H9 (cell line): ENCODE data around the gene ASIC1. TPM values are rescaled to one million over a fixed set of nuclear protein-coding genes. Genes with fewer than 3 reads are reported as not detected.

Experiments
- DNase-seq: peaks from one replicate; pipeline ENCODE4 v3.0.0-alpha.2; 2017
- H2AFZ ChIP-seq: one replicate; pipeline ENCODE4 v1.6.1; 2013; ENCODE audit warnings: mild to moderate bottlenecking, low read length, control low read depth, moderate library complexity
- H2AK5ac ChIP-seq: 2 replicates; pipeline ENCODE4 v1.6.1; 2013; ENCODE audit warnings: low read length, control low read depth, mixed read lengths; ENCODE audit not compliant: insufficient read length
- H2BK120ac ChIP-seq: one replicate; pipeline ENCODE4 v1.6.1; 2013; ENCODE audit warnings: low read depth, mild to moderate bottlenecking, low read length, control low read depth, inconsistent platforms; ENCODE audit not compliant: poor library complexity, severe bottlenecking
- H2BK12ac ChIP-seq: 2 replicates; pipeline ENCODE4 v1.6.1; 2013; ENCODE audit warnings: low read length, control low read depth, mixed read lengths, low read depth; ENCODE audit not compliant: insufficient read length
- H2BK15ac ChIP-seq: 2 replicates; pipeline ENCODE4 v1.6.1; 2013; ENCODE audit warnings: low read depth, low read length, control low read depth
- H2BK20ac ChIP-seq: one replicate; pipeline ENCODE4 v1.6.1; 2013; ENCODE audit warnings: low read depth, mild to moderate bottlenecking, low read length, control low read depth, inconsistent platforms; ENCODE audit not compliant: poor library complexity, severe bottlenecking
- H2BK5ac ChIP-seq: 2 replicates; pipeline ENCODE4 v1.6.1; 2013; ENCODE audit warnings: low read length, control low read depth, mixed read lengths; ENCODE audit not compliant: insufficient read length
- H3K14ac ChIP-seq: 2 replicates; pipeline ENCODE4 v1.6.1; 2013; ENCODE audit warnings: low read length, control low read depth; ENCODE audit not compliant: insufficient read depth
- H3K18ac ChIP-seq: 2 replicates; pipeline ENCODE4 v1.6.1; 2013; ENCODE audit warnings: low read depth, mild to moderate bottlenecking, mixed read lengths, low read length, control low read depth; ENCODE audit not compliant: insufficient read length
- H3K23ac ChIP-seq: 2 replicates; pipeline ENCODE4 v1.6.1; 2013; ENCODE audit warnings: low read length, control low read depth, mixed read lengths, low read depth; ENCODE audit not compliant: insufficient read length
- H3K23me2 ChIP-seq: 2 replicates; pipeline ENCODE4 v1.6.1; 2013; ENCODE audit warnings: low read depth, mild to moderate bottlenecking, mixed read lengths, low read length, control low read depth; ENCODE audit not compliant: insufficient read length, poor library complexity, severe bottlenecking
- H3K27ac ChIP-seq: 2 replicates; pipeline ENCODE4 v1.5.1; 2013; ENCODE audit warnings: low read length, control low read depth, mixed read lengths, low read depth; ENCODE audit not compliant: insufficient read length
- H3K27me3 ChIP-seq: 2 replicates; pipeline ENCODE4 v1.6.1; 2013; ENCODE audit warnings: low read length, control low read depth, inconsistent platforms; ENCODE audit not compliant: insufficient read depth
- H3K4ac ChIP-seq: 2 replicates; pipeline ENCODE4 v1.6.1; 2013; ENCODE audit warnings: low read depth, mild to moderate bottlenecking, control low read depth, inconsistent platforms, low read length, moderate library complexity
- H3K4me1 ChIP-seq: 2 replicates; pipeline ENCODE4 v1.6.1; 2013; ENCODE audit warnings: low read length, control low read depth, inconsistent platforms; ENCODE audit not compliant: insufficient read depth
- H3K4me2 ChIP-seq: 2 replicates; pipeline ENCODE4 v1.6.1; 2013; ENCODE audit warnings: low read length, control low read depth, mixed read lengths; ENCODE audit not compliant: insufficient read length, insufficient read depth
- H3K56ac ChIP-seq: 2 replicates; pipeline ENCODE4 v1.6.1; 2013; ENCODE audit warnings: low read depth, mild to moderate bottlenecking, mixed read lengths, low read length, control low read depth; ENCODE audit not compliant: insufficient read length
- H3K79me1 ChIP-seq: 2 replicates; pipeline ENCODE4 v1.6.1; 2013; ENCODE audit warnings: low read depth, mild to moderate bottlenecking, moderate library complexity, low read length, control low read depth, inconsistent platforms; ENCODE audit not compliant: insufficient read depth, poor library complexity, severe bottlenecking
- H3K79me2 ChIP-seq: 2 replicates; pipeline ENCODE4 v1.6.1; 2013; ENCODE audit warnings: low read length, control low read depth, inconsistent platforms; ENCODE audit not compliant: insufficient read depth
- H3K9ac ChIP-seq: 2 replicates; pipeline ENCODE4 v1.6.1; 2013; ENCODE audit warnings: low read length, control low read depth, mixed read lengths; ENCODE audit not compliant: insufficient read length; ENCODE audit errors: extremely low read depth
- H3K9me3 ChIP-seq: one replicate; pipeline ENCODE4 v1.6.1; 2013; ENCODE audit warnings: low read depth, low read length, inconsistent platforms; ENCODE audit not compliant: control insufficient read depth
- H3T11ph ChIP-seq: one replicate; pipeline ENCODE4 v1.6.1; 2013; ENCODE audit warnings: mild to moderate bottlenecking, low read length, control low read depth, inconsistent platforms
- H4K20me1 ChIP-seq: one replicate; pipeline ENCODE4 v1.6.1; 2013; ENCODE audit not compliant: control insufficient read depth, insufficient read length, insufficient read depth
- H4K5ac ChIP-seq: 2 replicates; pipeline ENCODE4 v1.6.1; 2013; ENCODE audit warnings: low read depth, mild to moderate bottlenecking, mixed read lengths, low read length, control low read depth; ENCODE audit not compliant: insufficient read length
- H4K8ac ChIP-seq: replicated peaks from 2 replicates; pipeline ENCODE4 v1.6.1; 2013; ENCODE audit warnings: low read length, control low read depth, mixed read lengths, low read depth; ENCODE audit not compliant: insufficient read length
- H4K91ac ChIP-seq: 2 replicates; pipeline ENCODE4 v1.6.1; 2013; ENCODE audit warnings: low read depth, mild to moderate bottlenecking, moderate library complexity, mixed read lengths, low read length, control low read depth; ENCODE audit not compliant: insufficient read length
- H3K27ac Mint-ChIP-seq, 3 experiments: 2 replicates in 2 of 3; 3 replicates in 1 of 3; pipeline ENCODE4 v1.8.0; 2020 to 2021; ENCODE audit warnings: mixed read lengths in 3 of 3, mild to moderate bottlenecking in 1 of 3, moderate library complexity in 1 of 3
- H3K27me3 Mint-ChIP-seq: 2 replicates; pipeline ENCODE4 v1.8.0; 2021; ENCODE audit warnings: low read depth, mild to moderate bottlenecking, moderate library complexity, mixed read lengths
- H3K36me3 Mint-ChIP-seq, 3 experiments: 2 replicates in 2 of 3; 3 replicates in 1 of 3; pipeline ENCODE4 v1.8.0; 2020 to 2021; ENCODE audit warnings: low read depth in 3 of 3, mixed read lengths in 3 of 3; ENCODE audit not compliant: insufficient read depth in 1 of 3
- H3K4me1 Mint-ChIP-seq, 2 experiments: 2 replicates each; pipeline ENCODE4 v1.8.0; 2020; ENCODE audit warnings: mixed read lengths in 2 of 2
- H3K4me3 Mint-ChIP-seq, 2 experiments: 2 replicates in 1 of 2; 3 replicates in 1 of 2; pipeline ENCODE4 v1.8.0; 2020 to 2021; ENCODE audit warnings: mild to moderate bottlenecking in 2 of 2, mixed read lengths in 2 of 2, moderate library complexity in 1 of 2
- H3K9me3 Mint-ChIP-seq, 2 experiments: 2 replicates in 1 of 2; 3 replicates in 1 of 2; pipeline ENCODE4 v1.8.0; 2020; ENCODE audit warnings: mild to moderate bottlenecking in 2 of 2, mixed read lengths in 2 of 2, moderate library complexity in 1 of 2
- CTCF ChIP-seq: fragments of 200-600 bp; sonication (generic); conservative IDR thresholded peaks from 3 replicates; pipeline ENCODE4 v1.8.0; 2021; ENCODE audit warnings: antibody characterized with exemption, mild to moderate bottlenecking
- WGBS: extraction: QIAGEN DNeasy Blood & Tissue Kit; methylation state at CpG from one replicate; pipeline ENCODE4 v1.1.7; 2013; ENCODE audit warnings: missing lambda C conversion rate, low lambda C conversion rate, mixed read lengths; ENCODE audit not compliant: insufficient read length; ENCODE audit errors: extremely low coverage; 5-methylcytosine and 5-hydroxymethylcytosine counted together
- total RNA-seq: library from RNA; stranded (reverse); gene quantifications from 2 replicates; pipeline ENCODE4 v1.2.1, GENCODE V29; 2021

Gene ASIC1
- total RNA-seq, 1 experiment from 2014 or later, result 3.9 TPM

GRCh38 chr12:50058743-50059312 is 1.4 kb downstream of the ASIC1 start:
- H3K27ac Mint-ChIP-seq, result no peak overlapping the region
- no peak overlapping the region for H3K4me2 ChIP-seq
- no peak overlapping the region for H3K27ac ChIP-seq
- no peaks in the 10 kb centered on the region for H3K79me2 ChIP-seq
- no peak overlapping the region for H2AK5ac ChIP-seq
- H3K23me2 ChIP-seq, result peaks cover 3% of the 10 kb centered on the region
- H3K27me3 ChIP-seq, result peaks cover 35% of the 10 kb centered on the region; the same call in 1 of the 2 replicates
- H4K91ac ChIP-seq, result no peak overlapping the region
- no peak overlapping the region for H3K14ac ChIP-seq
- H3K9me3 ChIP-seq, result no peaks in the 10 kb centered on the region
- H4K8ac ChIP-seq, result no peak overlapping the region
- H3K4me3 Mint-ChIP-seq, result peak overlapping the region; percentile 52 to 75; a peak in 4 of 5 replicates
- no peaks in the 10 kb centered on the region; a peak in 1 of 7 replicates for H3K36me3 Mint-ChIP-seq
- H3K9me3 Mint-ChIP-seq, result peaks cover 0 to 2% of the 10 kb centered on the region in 2 experiments; a peak in 1 of 5 replicates
- no peak for DNase-seq
- H2BK12ac ChIP-seq, result no peak overlapping the region
- no peak overlapping the region for H2BK15ac ChIP-seq
- H4K5ac ChIP-seq, result no peak overlapping the region
- H2BK120ac ChIP-seq, result no peak overlapping the region
- H3K9ac ChIP-seq, result no peak overlapping the region
- TF ChIP-seq CTCF, result no peak
- no peak overlapping the region for H3T11ph ChIP-seq
- H3K18ac ChIP-seq, result no peak overlapping the region
- H4K20me1 ChIP-seq, result no peaks in the 10 kb centered on the region
- H3K27me3 Mint-ChIP-seq, result peaks cover 92% of the 10 kb centered on the region
- no peak overlapping the region for H3K4ac ChIP-seq
- H3K79me1 ChIP-seq, result no peaks in the 10 kb centered on the region
- H3K56ac ChIP-seq, result no peak overlapping the region
- H2BK20ac ChIP-seq, result no peak overlapping the region
- H2AFZ ChIP-seq, result no peak overlapping the region
- H2BK5ac ChIP-seq, result no peak overlapping the region
- WGBS, result no CpG with 5 or more reads among the region's 15 CpGs
- no peak overlapping the region for H3K23ac ChIP-seq
- H3K4me1 ChIP-seq, result no peaks in the 10 kb centered on the region
- peaks cover 16 to 22% of the 10 kb centered on the region in 2 experiments for H3K4me1 Mint-ChIP-seq
